ENCODE measurements around the gene PCCA.

- TF ChIP-seq, protein P1, sequence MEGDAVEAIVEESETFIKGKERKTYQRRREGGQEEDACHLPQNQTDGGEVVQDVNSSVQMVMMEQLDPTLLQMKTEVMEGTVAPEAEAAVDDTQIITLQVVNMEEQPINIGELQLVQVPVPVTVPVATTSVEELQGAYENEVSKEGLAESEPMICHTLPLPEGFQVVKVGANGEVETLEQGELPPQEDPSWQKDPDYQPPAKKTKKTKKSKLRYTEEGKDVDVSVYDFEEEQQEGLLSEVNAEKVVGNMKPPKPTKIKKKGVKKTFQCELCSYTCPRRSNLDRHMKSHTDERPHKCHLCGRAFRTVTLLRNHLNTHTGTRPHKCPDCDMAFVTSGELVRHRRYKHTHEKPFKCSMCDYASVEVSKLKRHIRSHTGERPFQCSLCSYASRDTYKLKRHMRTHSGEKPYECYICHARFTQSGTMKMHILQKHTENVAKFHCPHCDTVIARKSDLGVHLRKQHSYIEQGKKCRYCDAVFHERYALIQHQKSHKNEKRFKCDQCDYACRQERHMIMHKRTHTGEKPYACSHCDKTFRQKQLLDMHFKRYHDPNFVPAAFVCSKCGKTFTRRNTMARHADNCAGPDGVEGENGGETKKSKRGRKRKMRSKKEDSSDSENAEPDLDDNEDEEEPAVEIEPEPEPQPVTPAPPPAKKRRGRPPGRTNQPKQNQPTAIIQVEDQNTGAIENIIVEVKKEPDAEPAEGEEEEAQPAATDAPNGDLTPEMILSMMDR (conservative IDR thresholded peaks at IDR 0.05): no peak
- no peak for TF ChIP-seq ZFX (IDR thresholded peaks at IDR 0.05)
Observed at GRCh38 chr13:100262404-100262803, 173.5 kb downstream of the PCCA start.
